Omental fat pad (tissue), 4 donors: Measurements from ENCODE around the gene PAFAH1B1. TPM values are rescaled to one million over a fixed set of nuclear protein-coding genes. Genes with fewer than 3 reads are reported as not detected.
A peak's percentile ranks its signal among the peaks of the same experiment; 100 is the strongest.

ENCODE experiments used
- ATAC-seq: fragments of 150-250 bp; one replicate; pipeline ENCODE4 v1.9.1; 2016; ENCODE audit warnings: mild to moderate bottlenecking, moderate library complexity; ENCODE audit not compliant: low FRiP score
- DNase-seq: peaks from one replicate; pipeline ENCODE4 v3.0.0-alpha.2; 2019; ENCODE audit warnings: low spot score
- total RNA-seq, 4 donors: library from RNA; depleted of rRNA; stranded (reverse); fragments of >200 nt; gene quantifications; one replicate each; pipeline ENCODE4 v1.1.0, GENCODE V29; 2016
- TF ChIP-seq, protein P1 (sequence below), 3 donors: fragments of 450-650 bp; IDR thresholded peaks; one replicate each; pipeline ENCODE4 v1.5.1; 2016 to 2017; ENCODE audit warnings: antibody characterized with exemption in 3 of 3, mild to moderate bottlenecking in 3 of 3, moderate library complexity in 2 of 3

The PAFAH1B1 gene
- total RNA-seq, 4 donors from 2014 or later: 82.8 to 109 (median 95.2) TPM

DNA sequence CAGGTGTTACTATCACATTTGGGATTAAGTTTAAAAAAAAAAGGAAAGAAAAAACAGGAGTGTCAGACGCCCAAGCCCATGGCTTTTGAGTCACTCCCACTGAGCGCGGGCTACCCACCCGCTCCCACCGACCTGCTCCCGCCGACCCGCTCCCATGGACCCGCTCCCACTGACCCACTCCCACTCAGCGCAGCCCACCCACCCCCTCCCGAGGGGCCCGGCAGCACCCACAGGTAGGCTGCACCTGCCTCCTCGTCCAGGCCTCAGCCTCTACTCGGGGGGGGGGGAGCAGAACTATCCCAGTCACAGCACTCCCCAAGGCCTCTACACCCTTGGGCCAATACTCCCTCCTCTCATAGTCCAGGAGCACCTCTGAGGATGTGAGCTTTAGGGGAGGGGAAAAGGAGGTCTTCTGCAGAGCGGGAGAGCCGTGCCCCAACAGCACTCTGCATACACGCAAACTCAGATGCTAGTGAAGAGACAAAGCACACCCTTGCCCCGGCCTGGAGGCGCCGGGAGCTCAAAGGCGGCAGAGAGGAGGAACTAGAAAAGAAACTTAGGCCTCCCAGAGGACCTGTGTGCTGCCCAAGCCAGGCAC is 115.2 kb downstream of the PAFAH1B1 start:
- TF ChIP-seq, protein P1, sequence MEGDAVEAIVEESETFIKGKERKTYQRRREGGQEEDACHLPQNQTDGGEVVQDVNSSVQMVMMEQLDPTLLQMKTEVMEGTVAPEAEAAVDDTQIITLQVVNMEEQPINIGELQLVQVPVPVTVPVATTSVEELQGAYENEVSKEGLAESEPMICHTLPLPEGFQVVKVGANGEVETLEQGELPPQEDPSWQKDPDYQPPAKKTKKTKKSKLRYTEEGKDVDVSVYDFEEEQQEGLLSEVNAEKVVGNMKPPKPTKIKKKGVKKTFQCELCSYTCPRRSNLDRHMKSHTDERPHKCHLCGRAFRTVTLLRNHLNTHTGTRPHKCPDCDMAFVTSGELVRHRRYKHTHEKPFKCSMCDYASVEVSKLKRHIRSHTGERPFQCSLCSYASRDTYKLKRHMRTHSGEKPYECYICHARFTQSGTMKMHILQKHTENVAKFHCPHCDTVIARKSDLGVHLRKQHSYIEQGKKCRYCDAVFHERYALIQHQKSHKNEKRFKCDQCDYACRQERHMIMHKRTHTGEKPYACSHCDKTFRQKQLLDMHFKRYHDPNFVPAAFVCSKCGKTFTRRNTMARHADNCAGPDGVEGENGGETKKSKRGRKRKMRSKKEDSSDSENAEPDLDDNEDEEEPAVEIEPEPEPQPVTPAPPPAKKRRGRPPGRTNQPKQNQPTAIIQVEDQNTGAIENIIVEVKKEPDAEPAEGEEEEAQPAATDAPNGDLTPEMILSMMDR (IDR thresholded peaks at IDR 0.05): no peak
- DNase-seq (no peak), ATAC-seq (no peak)

GRCh38 chr17:2709183-2709661 is 115.8 kb downstream of the PAFAH1B1 start:
- ATAC-seq: no peak
- TF ChIP-seq, protein P1 (IDR thresholded peaks at IDR 0.05): no peak

DNA sequence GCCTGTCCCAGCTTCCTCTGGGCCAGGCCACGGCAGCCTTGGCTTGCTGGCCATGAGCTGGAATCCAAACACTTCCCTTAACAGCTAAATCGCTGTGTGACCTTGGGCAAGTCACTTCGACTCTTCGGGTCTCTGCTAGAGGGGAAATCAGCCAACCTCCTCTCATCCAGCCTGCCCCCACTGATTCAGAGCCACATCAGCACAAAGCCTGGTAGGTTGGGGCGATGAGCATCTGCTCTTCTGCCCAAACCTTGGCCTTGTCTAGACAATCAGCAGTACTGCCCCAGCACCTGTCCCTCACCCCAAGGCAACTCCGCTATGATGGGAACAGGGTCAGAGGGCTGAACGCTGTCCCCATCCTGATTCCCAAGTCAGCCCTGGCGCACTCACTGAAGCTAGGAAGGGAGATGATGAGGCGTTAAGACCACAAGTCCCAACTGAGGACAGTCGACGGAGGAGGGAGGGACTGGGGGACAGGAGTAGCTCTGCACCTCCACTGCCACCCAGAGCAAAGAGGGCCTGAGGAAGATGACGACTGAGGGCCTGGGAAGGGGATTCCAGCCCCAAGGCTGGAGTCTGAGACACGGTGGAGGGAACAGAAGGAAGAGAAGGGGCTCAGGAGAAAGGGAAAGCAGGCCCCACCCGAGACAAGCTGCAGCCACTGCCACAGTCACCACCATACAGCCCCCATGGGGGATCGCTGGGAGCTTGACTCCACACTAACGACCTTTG is 116.8 kb downstream of the PAFAH1B1 start:
- no peak for DNase-seq
- no peak for ATAC-seq
- TF ChIP-seq, protein P1 (IDR thresholded peaks at IDR 0.05): no peak

More at GRCh38 chr17:2709183-2709661, 115.8 kb downstream of the PAFAH1B1 start:
- no peak for DNase-seq

DNA sequence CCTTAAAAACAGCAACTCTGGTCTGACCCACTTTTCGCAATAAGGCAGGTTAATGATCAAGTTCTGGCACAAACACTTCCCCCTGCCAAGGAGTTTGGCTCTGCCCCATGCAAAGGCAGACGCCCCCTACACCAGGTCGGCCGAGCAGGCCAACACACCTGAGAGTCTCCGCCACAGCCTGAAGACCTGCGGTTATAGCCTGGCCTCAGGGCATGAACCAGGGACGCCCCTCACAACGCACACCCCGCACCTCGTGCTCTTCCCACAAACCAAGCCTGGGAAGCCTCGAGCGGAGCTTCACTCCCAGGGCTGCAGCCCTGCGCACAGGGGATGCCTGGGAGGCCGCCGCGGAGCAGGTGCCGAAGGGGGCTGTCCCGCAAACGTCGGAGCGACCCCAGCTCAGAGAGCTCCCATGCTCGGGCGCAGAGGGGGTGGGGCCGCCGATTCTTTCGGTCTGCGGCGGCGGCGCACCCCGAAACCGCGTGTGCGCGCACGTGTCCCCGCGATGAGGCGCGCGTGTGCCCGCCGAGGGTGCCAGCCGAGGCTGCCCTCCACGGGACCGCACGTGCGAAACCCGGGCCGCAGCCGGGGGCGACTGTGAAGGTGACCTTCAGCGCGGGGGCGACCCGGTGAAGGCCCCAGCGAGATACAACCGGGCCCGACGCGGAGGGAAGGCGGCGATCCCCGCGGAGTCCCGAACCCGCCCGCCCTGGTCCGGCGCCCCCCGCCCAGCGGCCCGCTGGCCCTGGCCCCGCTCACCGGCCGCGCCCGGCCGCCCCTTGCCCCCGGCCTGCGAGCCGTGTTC is 117.6 kb downstream of the PAFAH1B1 start:
- no peak for DNase-seq
- TF ChIP-seq, protein P1 (IDR thresholded peaks at IDR 0.05): no peak
- peak; percentile 4 for ATAC-seq

GRCh38 chr17:2711608-2712299 is 118.3 kb downstream of the PAFAH1B1 start, which contains the start of gene CLUH:
Gene CLUH (minus strand): TSS chr17:2711764. CDS start chr17:2711661, 103 bp downstream.
- ATAC-seq: peak; percentile 86
- TF ChIP-seq, protein P1 (IDR thresholded peaks at IDR 0.05): no peak
- peak; percentile 76 for DNase-seq

GRCh38 chr17:2712300-2713043 is 119.0 kb downstream of the PAFAH1B1 start:
- no peak for DNase-seq
- no peak for ATAC-seq
- TF ChIP-seq, protein P1 (IDR thresholded peaks at IDR 0.05): no peak
